NCI-H774 (cell line): ENCODE results near the gene GPS1.

ENCODE experiments used
- DNase-seq: peaks from one replicate; lab custom pipeline; 2025; lab: John Stamatoyannopoulos, UW

GPS1 gene

DNA sequence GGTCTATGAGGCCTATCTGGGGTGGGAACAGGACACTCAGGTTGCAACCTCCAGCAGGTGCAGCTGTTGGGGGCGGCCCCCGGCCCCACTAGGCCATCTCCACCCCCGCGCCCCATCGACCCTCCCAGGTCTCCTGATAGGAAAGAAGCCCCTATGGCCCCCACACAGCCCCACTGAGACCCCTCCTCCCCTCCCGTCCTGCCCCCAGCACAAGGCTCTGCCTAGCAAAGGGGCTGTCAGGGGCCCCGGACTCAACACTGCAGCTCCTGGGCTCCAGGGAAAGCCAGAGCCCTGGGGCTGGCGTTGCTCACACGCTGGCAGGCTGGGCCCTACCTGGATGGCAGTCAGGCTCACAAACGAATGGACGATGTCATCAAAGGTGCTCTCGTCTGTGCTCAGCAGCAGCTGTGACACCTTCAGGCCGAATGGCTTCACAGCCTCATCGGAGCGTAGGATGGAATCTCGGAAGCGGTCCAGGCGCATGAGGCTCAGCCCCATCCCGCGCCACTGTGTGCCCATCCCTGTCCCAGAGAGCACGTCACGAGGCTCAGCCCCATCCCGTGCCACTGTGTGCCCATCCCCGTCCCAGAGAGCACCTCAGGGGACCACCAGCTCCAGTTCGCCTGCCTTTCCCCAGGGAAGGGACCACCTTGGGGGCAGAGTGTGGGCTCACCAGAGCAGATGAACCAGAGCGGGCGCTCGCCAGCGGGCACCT, 39.0 kb downstream of the GPS1 start:
- DNase-seq, result no peak

DNA sequence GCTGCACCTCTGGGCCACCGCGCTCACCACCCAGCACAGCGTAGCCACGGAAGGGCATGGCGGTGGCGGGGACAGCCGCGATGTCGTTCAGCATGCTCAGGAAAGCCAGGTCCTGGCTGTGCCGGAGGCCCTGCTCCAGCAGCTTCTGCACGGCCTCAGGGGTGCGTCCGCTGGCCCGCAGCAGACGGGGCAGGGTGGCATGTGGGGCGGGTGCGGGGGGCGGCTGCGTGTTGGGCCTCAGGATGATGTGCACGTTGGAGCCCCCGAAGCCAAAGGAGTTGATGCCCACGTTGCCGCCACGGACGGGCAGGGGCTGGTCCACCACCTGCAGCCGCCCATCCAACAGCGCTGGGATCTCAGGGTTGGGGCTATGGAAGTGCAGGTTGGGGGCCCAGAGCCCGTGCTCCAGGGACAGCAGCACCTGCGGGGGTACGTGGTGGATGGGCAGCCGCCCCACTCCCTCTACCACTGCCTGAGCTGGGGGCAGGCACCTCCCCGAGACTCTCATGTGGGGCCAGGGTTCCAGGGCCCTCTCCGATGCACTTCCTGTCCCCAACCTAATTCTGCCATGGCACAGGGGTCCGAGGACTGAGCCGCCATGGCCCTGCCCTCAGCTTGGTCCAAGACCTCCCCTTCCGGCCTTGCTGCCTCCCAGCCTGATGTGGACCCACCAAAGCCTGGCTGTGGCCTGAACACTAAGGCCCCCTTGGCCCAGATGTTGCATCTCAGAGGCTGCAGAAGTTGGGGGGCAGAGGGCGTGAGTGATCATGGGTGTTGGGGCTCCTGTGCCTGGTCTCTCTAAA, 39.8 kb downstream of the GPS1 start:
- no peak for DNase-seq

DNA sequence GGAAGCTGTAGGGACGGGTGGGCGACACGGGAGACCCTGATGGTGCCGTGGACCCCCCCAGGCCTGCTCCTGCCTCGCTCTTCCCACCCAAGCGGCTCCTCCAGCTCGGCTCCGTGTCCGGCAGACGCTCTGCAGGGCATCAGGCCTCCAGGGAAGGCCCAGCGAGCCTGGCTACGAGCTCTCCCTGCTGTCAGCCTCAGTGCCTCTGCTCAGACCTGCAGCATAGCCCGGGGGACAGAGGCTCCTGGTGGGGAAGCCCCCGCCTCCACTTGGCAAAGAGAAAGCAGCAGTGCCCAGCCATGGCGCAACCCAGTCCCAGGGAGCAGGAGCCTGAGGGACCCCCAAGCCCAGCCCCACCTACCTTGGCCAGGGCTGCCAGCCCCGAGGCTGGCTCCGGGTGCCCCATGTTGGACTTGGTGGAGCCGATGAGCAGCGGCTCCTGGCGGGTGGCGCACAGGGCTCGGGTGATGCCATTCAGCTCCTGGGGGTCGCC, 40.4 kb downstream of the GPS1 start:
- DNase-seq, result no peak

DNA sequence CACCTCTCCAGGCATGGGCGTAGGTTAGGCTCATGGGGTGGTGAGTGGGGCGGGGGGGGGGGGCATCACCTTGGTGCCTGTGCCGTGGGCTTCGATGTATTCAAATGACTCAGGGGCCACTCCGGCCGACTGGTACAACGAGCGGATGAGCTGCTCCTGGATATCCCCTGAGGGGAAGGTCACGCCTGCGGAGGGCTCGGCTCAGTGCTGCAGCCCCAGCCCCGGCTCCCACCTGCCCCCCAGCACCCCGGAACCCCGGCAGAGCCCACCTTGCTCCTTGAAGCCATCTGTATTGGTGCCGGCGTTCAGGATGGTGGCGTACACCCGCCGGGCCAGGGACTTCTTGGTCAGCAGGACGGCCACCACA, 40.9 kb downstream of the GPS1 start:
- no peak for DNase-seq

DNA sequence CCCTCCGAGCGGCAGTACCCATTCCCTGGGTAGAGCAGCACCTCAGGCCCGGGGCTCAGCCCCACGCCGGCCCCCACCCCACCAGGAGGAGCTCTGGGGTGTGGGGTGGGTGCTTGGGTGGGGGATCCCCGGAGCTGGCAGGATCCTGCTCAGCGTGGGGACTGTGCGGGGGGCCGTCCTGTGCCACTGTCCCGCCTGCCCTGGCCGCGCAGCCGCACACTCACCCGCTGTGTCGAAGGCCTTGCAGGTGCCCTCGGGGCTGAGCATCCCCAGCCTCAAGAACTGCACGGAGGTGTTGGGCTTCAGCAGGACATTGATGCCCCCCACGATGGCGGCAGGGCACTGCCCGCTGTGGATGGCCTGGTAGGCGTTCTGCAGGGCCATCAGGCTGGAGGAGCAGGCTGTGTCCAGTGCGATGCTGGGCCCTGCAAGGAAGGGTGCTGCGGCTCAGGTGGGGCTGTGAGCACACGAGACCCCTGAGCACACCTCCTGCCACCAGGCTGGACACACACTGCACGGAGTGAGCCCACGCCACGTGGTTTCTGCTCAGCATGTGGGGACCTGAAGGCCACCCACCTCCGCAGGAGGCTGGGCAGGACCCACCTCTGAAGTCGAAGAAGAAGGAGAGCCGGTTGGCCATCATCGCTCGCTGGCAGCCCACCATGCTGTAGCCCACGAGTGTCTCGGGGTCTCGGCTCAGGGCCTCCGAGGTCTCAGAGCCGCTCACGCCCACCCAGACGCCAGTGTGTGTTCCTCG, 41.5 kb downstream of the GPS1 start:
- DNase-seq, result no peak

DNA sequence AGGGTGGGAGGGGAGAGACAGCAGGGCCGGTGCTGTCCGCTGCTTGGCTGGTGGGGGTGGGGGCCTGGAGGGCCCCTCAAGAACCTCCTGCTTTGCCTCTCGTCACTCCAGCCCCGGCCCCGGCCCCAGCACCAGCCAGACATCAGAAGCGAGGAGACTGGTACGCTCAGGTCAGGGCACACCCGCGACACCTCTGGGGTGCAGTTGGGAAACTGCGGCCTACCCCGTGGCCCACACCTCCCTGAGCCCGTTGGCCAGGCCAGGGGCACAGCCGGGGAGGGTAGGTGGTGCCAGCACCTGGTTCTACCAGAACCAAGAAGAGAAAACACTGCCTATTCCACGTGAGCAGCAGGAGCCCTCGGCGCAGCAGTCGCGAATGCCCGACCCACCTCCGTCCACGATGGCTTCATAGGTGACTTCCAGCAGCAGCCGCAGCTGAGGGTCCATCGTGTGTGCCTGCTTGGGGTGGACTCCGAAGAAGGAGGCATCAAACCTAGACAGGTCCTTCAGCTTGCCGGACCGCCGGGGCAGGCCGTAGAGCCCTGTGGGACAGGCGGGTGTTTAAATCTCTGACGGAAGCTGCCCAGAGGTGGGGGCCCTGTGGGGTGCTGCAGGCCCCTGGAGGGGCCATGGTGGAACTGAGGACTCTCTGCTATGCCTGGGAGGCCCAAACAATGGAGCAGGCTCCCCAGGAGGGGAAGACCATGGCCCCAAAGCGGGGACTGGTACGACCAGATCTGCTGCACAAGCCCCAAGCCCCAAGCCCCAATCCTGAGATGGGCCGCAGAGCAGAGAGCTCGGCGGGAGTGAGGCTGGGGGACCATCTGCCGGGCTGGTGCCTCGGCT, 43.5 kb downstream of the GPS1 start:
- no peak for DNase-seq

DNA sequence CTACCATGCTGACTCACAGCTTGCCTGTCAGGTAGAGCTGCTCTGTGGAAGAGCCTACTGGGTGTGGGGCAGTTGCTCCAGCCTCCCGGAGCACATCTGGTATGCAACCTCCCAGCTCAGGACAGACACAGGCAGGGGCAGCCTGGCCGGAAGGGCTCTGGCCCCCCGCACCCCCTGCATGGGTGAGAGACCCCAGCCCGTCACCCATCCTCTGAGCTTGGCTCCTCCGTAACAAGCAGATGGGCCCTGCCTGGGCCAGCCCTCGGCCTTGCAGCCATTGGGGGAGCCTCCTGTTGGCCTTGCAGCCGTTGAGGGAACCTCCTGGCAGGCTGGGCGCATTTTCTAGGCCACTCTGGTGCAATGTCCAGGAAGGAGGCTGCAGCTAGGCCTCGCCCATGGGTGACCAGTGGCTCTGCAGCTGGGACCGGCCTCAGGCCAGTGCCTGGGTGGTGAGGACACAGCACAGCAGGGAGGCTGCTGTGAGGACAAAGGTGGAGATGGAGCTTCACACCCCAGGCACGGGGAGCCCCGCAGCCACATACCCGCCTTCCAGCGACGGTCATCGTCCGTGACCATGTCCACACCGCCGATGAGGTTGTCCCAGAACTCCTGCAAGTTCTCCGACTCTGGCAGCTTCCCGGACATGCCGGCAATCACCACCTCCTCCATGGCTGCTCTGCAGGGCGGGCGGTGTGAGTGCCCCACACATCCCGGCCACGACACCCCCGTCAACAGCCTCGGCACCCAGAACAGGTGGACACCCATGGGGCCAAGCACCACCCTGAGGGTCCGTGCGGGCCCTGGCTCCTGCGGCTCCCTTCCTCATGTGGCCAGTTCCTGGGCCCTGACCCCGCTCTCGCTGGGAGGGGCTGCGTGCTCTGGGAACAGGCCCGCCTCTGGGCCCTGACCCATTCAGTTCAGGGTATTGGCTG, 44.3 kb downstream of the GPS1 start:
- DNase-seq, result no peak

DNA sequence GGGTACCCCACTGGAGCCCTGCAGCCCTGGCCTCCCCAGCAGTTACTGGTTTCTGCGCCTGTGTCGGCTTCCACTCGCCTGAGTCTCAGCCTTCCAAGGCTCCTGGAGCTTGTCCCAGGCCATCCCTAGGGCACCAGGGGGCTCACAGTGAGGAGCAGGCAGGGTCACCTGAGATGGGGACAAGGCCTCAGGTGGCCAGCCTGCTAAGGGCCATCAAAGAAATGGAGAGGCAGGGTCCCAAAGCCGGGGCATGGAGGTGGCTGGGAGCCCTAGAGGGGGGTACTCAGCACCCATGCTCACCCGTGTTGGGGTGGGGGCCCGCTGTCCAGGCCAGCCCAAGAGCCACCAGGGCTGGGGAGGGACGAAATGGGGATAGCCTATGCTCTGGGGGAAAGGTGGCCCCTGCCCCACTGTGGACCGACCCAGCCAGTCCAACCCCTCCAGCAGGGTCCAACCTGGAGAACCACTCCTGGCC, 45.0 kb downstream of the GPS1 start:
- no peak for DNase-seq

DNA sequence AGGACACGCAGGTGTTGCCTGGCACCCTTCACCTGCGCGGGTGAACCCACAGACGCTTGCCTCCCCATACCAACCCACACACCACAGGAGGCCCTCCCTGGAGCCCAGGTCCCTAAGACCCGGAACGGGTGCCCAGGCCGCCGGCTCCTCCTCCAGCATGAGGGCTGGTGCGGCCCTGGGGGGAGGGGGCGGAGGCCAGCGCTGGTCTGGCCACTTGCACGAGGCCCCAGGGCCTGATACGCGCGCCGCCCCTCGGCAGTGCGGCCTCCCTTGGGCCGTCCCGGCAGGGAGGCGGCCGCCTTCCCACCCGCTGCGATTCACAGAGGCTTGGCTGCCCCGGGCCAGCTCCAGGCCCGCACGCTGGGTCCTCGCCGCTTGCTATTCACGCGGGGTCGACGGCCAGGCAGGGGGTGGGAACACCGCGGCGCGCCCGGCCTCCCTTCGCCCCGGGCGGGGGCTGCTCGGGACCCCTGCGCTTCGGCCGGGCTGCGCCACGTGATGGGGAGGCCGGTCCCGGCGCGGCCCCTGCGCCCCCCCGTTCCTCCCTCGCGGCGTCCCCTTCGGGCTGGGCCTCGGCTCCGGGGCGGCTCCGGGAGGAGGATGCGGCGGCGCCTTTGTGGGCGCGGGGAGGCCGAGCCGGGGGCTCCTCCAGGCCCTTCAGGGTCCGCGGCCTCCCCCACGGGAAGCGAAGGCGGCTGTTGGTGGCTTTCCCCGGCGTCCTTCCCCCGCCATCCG, 45.7 kb downstream of the GPS1 start:
- peak; percentile 36 for DNase-seq

DNA sequence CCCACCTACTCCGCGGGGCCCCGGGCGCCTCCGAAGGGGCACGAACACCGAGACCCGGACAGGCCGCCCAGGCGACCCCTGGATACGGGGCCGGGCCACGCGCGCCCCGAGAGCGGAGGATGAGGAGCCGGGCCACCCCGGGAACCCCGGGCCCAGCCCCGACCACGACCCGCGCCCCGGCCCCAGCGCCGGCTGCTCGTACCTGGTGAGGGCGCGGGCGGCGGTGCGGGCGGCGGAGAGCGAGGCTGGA, 46.1 kb downstream of the GPS1 start:
- no peak for DNase-seq

DNA sequence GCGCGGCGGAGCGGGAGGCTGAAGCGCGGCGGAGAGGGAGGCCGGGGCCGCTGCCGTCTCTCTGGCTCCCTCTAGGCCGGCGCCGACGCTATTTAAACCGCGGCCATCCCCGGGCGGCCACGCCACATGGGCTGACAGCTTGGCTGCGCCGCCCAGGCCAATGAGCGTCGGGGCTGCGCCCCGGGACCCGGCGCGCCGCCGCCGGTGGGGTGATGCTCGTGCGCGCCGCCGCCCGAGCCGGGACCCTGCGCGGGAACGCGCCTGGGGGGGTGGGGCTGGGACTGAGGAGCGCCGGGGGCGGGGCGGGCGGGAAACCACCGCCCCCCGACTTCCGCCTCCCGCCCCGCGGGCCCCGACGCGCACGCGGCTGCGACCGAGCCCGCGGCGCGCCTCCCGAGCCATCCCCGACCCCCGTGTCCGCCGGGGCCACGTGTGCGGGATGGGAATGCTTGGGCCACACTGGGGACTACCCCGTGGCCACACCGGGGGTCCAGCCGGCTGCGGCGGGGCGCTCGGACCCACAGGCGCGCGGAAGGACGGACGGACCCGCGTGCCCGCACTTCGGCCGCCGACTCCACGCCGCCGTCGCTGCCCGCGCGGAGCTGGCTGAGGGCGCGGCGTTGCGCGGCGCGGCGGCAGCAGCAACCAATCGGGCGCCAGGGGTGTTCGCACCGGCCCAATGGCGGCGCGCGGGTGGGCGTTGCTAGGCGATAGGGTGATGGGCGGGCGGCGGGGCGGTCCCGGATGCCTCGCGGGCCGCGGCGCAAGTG, 46.7 kb downstream of the GPS1 start, which contains the start of gene FASN:
TSS of gene FASN (minus strand) at position 68 of the 770 bp plus-strand sequence. CDS start 1,791 bp downstream, outside the sequence.
- DNase-seq, result peak; percentile 99

DNA sequence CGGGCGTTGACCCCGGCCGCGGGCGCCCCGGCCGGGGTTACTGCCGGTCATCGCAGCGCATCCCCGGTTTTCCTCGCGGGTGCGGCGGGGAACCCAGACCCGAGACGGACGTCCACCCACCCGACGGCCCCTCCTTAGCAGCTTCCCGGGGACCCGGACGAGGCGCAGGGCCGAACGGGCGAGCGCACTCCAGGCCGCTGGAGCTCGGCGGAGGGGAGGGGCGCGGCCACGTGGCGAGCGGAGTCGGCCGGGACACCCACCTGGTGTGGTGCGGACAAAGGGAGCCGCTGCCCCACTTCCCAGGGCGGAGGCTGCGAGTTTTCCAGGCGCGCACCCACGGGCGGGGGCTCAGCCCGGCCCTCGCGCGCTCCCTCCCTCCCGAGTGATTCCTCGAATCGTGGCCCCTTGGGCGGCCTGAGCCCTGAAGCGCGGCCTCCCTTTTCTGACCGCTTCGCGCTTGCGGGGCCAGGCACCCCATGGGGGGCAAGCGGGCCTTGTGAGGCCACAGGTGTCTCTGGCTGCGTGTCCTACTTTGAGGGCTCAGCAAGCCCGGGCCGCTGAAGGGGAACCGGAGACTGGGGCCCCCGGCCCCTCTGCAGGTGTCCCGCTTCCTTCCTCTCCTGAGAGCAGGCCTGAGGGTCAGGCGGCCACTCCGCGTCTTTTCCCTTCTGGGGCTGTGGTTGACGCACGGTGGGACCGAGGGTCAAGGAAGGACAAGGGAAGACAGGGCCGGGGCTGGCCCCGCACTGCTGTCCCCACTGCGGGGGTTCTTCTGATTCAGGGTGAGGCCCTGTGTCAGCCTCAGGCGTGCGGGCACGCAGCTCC, 47.5 kb downstream of the GPS1 start:
- DNase-seq, result peak; percentile 74

DNA sequence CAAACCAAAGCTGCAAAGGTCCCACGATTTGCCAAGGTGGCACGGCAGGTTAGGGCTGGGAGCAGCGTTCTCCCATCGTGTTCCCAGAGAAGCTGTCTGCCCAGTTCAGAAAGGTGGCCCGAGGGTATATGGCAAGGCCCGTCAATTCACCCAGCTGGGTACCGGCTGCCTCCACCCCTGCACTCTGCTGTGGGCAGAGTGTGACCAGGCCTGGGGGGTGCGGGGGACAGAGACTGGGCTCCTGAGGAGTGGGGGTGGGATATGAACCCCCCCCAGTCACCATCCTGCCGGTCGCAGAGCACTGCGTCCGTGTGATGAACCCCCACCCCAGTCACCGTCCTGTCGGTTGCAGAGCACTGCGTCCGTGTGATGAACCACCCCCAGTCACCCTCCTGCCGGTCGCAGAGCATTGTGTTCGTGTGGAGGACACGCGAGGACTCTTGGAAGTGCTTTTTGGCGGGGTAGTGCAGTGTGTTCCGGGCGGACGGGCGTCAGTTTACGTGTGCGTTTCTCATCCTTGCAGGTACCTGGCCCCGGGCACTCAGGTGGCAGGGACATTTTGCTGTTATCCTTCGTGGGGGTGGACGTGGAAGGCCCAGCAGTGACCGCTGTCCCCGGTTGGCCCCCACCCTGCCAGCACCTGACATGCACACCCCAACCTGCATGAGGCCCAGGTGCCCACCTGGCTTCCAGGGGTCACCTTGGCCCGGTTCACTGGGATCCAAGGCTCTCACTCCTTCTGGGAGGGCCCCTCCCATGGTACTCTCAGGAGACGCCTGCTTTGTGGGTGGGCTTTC, 49.0 kb downstream of the GPS1 start:
- DNase-seq, result no peak

DNA sequence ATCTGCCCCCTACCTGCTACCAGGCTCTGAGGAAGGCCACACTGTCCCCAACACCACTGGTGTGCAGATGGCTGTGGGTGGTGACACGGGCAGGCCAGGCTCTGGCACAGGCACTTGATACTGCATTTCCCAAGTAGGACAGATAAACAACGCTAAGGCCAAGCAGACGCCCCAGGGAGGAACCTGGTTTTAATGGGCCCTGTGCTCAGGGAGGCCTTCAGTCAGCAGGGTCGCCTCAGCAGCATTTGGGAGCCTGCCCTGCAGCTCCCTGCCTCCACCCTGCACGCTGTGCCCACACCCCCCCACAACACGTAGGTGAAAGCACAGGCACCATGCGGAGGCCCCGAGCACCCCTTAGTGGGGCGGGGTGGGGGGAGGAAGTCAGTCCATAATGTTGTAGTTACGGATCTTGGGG, 49.6 kb downstream of the GPS1 start:
- DNase-seq, result no peak

DNA sequence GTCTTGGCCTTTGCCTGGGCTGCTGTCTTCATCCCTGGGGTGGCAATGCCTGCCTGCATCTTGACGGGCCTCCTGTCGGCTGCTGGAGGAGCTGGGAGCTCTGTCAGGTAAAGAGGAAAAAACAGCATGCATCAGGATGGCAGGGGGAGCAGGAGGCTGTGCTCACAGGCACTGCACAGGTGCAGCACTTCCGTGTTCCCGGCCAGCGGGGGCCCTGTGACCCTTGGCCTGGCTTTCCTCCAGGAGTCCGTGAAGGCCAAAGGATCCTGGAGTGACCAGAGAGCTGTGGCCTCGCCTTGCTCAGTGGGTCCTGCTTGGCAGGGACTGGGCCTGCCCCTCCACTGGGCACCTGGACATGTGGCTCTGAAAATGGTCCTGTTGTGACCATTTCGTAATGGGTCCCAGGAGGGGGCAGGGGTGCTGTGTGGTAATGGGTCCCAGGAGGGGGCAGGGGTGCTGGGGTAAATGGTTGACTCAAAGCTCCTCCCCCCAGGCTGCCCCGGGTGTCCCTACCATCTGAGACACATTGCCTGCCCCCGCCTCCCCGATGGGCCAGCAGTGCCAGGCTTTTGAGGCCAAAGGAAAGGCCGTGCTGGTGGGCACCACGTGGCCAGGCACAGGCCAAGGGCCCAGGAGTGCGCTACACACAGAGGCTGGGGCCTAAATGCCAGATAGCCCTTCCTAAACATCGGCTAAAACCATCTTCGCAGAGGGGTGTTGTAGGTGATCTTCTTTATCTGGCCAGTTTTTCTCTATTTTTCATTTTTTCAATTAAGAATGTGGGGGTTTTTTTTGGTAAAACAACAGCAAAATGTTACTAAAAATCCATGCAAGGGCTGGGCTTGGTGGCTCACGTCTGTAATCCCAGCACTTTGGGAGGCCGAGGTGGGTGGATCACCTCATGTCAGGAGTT, 50.3 kb downstream of the GPS1 start:
- no peak for DNase-seq
